Measurements from ENCODE around the gene ERICH6B. TPM values are rescaled to one million over a fixed set of nuclear protein-coding genes. Genes with fewer than 3 reads are reported as not detected.
A peak's percentile ranks its signal among the peaks of the same experiment; 100 is the strongest.

ERICH6B gene
- polyA plus RNA-seq, 5 donors, result 2.5 to 3.6 (median 3.1) TPM

DNA sequence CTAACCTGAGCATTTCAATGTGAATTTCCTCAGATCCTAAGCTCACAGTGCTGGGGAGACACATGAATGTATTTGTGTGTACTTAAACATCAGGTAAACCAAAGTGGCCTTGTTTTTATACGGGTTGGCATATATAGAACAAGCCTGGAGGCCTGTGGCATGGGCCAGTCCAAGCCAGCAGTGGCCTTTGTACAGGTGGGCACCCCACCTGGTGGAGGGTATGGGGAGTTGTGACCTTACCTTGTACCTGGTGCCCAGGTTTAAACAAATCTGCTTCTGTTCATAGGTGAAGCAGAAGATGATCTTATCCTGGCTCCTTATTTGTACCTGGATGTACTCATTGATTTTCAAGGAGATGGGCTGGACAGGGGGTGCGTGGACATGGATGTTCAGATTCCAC lies 71.0 kb downstream of the ERICH6B start:
- no peak for DNase-seq

- DNase-seq, result no peak
Measured at GRCh38 chr13:45542878-45543277, 72.7 kb downstream of the ERICH6B start.

DNA sequence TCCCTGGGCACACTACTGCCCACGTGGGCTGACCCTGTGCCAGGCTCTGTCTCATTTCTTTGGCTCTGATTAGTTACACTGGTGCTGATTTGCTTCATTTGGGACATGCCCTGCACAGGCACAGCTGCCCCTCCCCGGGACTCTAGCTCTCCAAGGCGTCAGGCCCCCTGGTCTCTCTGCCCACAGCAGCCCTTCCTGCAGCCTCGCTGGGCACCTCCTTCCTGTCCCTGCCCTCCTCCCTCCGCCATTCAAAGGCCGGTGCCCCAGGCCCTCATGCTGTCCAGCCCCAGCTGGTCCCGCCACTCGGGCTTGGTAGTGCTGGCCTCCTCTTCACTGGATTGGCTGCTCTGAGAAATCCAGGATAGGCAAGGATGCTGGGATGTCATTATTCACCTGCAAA lies 73.1 kb downstream of the ERICH6B start:
- no peak for DNase-seq

- DNase-seq, result no peak
Measured at GRCh38 chr13:45541806-45542205, 73.7 kb downstream of the ERICH6B start.

- DNase-seq, result no peak
Measured at GRCh38 chr13:45540864-45541263, 74.7 kb downstream of the ERICH6B start.

DNA sequence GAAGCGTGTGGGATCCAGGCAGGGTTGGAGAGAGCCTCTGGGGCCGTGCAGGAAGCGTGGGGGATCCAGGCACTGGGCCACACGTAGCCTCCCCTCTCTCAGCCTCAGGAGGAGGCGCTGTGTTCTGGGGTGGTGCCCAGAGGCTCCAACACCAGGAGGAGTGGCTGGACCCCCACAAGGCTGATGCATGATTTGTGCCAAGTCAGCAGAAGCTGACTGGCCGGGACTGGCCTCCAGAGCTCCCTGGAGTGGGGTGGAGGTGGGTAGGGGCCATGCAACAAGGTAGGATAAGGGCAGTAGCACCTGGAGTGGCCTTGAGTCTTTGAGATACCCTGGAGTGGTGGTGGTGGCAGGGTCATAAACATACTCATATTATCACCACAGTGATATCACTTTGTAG lies 75.3 kb downstream of the ERICH6B start:
- DNase-seq, result no peak

DNA sequence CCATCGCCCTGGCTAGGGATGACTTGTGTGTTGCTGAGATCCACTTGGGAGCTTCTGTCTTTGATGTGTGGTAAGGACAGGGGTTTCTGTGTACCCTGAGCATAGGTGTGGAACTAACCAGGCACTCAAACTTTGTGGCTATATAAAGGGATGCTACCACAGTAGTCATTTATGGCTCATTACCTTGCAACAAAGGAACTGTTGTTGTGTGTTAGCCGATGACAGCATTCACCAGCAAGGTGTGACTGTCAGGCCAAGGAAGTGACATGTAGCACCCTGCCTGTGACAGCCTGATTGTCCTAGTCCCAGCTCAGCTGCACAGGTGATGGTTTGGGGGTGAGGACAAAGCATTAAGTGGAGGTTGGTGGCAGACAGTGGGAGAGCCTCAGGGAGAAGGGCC lies 77.2 kb downstream of the ERICH6B start:
- no peak for DNase-seq

GRCh38 chr13:45537516-45537915 lies 78.0 kb downstream of the ERICH6B start:
- DNase-seq, result no peak

GRCh38 chr13:45536224-45536623 lies 79.3 kb downstream of the ERICH6B start:
- DNase-seq, result no peak

GRCh38 chr13:45534604-45535003 lies 80.9 kb downstream of the ERICH6B start:
- DNase-seq, result no peak

DNA sequence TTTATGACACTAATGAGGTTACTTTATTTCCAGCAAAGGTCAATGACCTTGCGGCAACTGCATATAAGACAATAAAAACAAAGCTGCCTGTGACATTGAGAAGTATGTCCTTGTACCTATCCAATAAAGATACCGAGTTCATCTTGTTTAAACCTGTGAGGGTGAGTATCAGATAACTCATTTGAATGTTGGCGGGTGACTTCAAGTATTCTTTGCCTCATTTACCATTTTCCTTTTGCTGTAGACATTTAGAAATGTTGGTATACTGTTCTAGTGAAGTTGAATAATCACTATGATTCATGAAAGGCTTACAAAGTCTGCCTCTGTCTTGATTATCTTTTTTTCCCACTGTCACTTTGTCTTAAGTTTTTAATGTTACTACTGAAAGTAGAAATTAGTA lies 85.8 kb downstream of the ERICH6B start:
- DNase-seq, result no peak

GRCh38 chr13:45527699-45528462 lies 87.7 kb downstream of the ERICH6B start:
- DNase-seq, result no peak

- DNase-seq, result no peak
Measured at GRCh38 chr13:45522571-45522970, 93.0 kb downstream of the ERICH6B start.

- no peak for DNase-seq
Measured at GRCh38 chr13:45521297-45521696, 94.2 kb downstream of the ERICH6B start.

DNA sequence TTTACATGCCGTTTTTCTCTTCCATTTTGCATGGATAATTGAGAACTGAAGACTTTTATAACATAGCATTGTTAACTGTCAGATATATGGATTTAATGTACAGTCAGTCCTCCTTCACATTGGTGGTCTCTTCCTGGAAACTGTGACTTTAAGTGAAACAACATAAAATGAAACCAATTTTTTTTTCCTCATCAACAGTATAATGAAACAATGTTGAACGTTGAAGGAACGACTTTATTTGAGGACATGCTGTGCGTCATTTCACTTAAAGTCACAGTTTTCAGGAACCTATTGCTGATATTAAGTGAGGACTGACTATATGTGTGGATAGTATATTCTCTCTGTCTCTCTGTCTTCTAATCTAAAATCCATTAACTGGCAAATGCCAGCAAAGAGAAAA lies 96.0 kb downstream of the ERICH6B start:
- no peak for DNase-seq

GRCh38 chr13:45518525-45519245 lies 96.9 kb downstream of the ERICH6B start:
- no peak for DNase-seq

- no peak for DNase-seq
Measured at GRCh38 chr13:45516757-45517156, 98.8 kb downstream of the ERICH6B start.

- no peak for DNase-seq
Measured at GRCh38 chr13:45512098-45512496, 103.4 kb downstream of the ERICH6B start.

DNA sequence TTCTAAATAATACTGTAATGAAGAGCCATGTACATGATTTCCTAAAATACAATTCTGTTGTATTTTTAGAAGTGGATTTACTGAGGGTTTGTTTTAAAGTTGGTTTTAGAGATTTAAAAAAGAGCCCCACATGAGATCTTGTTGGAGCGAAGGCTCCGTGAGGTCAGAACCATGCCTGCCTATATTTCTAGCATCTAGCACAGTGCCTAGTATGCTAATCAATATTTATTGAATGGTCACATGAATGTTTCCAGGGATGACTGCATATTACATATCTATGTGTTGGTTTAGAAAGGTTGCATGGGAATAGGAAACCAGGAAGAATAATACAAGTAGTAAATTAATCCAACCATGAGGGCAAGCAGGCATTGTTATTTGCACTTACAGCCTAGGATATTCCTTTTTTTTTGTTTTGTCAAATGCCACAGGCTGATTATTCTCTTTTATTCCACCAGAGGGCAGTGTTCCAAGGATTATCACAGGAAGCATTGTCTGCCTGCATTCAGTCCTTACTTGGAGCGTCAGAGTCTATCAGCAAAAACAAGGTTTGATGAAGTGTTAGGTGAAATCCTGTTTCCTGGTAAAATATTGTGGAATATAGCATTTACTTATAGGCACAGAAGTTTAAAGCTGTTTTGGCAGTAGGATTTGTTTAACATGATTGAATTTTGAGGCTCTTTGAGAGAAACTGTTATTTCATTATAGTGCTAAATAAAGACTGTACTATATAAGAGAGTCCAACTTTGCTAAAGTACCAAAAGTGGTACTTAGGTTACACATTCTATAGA lies 104.0 kb downstream of the ERICH6B start:
- peak; percentile 81 to 87 for DNase-seq

DNA sequence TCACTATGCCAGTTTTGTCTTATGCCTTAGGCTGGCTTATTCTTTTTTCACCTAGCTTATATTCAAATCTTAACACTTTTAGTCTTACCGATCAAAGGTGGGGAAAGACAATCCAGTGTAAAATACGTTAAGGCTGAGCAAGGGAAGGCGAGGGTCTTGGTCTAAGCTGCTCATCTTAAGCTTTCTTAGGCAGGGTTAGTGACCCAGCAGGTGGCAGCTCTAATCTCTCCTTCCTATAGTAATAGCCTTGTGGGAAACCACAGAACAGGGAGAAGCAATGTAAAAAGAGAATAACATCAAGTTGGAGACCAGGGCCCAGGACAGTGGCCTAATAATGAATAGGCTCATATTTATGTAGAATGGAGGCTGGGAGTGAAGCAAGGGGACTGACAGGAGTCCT lies 104.9 kb downstream of the ERICH6B start:
- no peak for DNase-seq

GRCh38 chr13:45508776-45509175 lies 106.8 kb downstream of the ERICH6B start:
- no peak for DNase-seq

- DNase-seq, result no peak
Measured at GRCh38 chr13:45506811-45507210, 108.7 kb downstream of the ERICH6B start.

DNA sequence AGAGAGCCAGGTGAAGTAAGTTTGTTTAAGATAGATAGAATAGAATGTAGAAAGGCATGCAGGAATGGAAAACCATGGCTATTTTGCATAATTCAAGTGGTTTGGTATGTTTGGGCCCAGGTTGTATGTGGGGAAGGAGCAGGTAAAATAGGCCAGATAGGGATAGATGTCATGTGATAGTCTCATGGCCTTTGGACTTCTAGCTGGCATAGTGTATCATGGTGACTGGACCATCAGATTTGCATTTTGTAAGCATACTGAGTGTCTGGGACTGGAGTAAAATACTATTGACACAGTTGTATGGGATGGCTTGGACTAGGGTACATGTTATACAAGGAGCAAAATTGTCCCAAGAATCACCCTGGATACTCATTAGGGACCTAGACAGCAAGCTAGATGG lies 111.9 kb downstream of the ERICH6B start:
- no peak for DNase-seq
